ENCODE results near the gene TET3.

TET3 gene

GRCh38 chr2:73987109-73987947 lies 2.6 kb downstream of the TET3 start:
- DNase-seq: peak; percentile 56

DNA sequence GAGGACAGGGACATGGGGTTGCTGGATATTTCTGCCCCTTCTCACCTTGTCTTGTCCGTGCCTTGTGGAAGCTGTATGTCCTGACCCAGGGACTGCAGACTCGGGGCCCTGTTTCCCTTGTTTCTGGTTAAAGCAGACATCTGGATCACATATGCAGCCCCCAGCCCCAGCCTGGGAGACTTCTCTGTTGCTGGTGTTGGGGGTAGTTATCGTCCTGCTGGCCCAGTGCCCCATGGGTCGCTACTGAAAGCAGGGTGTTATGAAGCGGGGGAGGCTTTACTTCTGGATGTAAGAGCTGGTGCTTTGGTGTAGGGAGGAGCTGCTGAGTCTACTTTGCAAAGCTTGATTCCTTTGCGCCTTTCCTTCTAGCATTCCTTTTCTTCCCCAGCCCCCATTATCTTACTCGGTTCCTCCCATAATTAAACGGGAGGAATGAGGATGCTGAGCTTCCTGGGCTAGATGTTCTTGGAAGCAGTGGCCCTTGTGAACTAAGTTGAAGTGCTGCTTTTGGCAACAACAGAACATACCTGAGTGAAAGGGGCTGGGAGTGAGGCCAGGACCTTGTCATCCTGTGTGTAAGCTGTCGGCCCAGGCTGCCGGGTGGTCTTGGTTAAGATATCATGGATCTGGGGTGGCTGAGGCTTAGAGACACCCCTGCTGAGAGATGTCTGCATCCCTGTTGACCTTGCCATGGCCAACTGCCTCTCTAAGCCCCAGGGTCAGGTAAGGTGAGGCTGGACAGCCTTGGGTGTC lies 3.4 kb downstream of the TET3 start:
- no peak for DNase-seq

DNA sequence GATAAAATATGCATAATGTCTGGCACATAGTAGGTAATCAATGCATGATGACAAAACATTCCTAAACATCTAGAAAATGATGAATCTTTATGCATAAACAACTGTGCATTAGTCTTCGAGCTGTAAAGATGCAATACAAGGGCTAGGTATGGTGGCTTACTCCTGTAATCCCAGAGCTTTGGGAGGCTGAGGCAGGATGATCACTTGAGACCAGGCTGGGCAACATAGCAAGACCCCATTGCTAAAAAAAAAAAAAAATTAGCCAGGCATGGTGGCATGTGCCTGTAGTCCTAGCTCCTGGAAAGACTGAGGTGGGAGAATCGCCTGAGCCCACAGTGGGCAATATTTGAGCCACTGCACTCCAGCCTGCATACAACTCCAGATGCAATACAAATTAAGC lies 5.3 kb downstream of the TET3 start:
- no peak for DNase-seq

GRCh38 chr2:73990531-73990930 lies 5.8 kb downstream of the TET3 start:
- DNase-seq: no peak

GRCh38 chr2:73992036-73992435 lies 7.3 kb downstream of the TET3 start:
- no peak for DNase-seq

- no peak for DNase-seq
Measured at GRCh38 chr2:73993376-73993775, 8.7 kb downstream of the TET3 start.

DNA sequence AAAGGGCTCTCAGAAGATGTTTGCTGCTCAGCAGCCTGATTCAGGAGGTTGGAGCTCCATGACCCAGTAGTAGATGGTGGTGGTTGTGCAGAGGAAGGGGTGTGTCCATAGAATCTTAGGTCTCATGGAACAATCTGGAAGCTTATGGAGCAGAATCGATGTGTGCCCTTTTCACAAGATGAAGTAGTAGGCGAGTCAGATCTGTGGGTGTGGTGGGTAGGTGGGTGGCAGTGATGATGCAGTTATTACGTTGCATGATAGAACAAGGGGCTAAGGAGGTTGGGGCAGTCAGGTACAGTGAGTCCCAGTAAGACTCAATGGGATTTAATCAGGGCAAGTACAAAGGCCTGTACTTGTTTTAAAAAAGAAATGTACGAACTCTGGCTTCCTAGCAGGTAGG lies 9.1 kb downstream of the TET3 start:
- no peak for DNase-seq

DNA sequence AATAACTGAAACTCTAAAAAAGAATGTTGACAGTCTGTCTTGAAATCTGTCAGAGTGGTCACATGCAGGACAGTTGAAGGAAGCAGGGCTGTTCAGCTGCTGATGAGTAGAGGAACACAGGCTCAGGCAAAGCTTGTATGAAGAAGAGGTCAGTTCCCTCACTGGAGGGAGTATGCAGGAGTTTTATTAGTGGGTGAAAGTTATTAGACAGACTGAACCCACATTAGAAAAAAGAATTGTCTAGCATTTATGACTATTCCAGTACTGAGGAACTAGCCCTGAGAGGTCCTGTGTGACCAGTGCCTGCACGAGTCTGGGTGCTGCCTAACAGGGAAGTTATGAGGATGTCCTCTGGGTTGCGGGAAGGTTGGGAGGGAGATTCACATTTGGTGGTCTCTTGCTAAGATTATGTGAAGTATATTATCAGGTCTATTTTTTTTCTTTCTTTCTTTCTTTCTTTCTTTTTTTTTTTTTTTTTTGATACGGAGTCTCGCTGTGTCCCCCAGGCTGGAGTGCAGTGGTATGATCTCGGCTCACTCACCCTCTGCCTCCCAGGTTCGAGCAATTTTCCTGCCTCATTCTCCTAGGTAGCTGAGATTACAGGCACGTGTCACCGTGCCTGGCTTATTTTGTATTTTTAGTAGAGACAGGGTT lies 9.6 kb downstream of the TET3 start:
- DNase-seq: no peak

DNA sequence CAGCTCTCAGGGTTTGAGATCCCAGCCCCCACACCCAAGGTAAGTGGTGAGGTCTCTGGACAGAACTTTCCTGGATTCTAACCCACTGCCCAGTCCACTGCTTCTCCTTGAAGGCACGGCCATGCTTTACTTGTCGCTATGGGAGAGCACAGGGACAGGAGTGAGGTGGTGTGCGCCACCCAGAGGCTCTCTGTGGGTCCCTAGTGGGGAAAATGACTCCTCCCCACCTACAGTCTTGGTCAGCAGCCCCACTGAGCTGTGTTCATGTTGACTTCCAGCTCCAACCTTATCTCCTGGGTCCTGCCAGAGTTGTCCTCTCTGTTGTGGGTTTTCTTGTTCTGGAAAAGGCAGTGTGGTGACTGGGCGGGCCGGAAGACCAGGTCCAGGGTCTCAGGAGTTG lies 11.1 kb downstream of the TET3 start:
- DNase-seq: no peak

DNA sequence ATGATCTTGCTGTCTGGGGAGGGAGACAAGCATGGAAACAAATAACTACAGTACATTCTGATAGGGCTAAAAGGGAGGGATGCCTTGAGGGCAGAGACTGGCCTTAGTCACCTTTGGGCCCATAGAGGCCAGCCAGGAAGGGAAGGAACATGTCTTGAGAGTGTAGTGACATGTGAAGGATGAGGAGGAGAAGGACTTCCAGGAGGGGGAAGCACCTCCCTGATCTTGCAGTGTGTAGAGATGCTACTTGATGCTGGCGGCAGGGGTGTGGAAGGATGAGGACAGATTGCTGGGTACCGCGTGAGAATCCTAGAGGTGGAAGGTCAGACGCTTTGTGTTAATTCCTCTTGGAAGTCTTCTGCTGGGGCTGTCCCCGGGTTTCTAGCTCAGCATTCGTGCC lies 13.1 kb downstream of the TET3 start:
- no peak for DNase-seq

DNA sequence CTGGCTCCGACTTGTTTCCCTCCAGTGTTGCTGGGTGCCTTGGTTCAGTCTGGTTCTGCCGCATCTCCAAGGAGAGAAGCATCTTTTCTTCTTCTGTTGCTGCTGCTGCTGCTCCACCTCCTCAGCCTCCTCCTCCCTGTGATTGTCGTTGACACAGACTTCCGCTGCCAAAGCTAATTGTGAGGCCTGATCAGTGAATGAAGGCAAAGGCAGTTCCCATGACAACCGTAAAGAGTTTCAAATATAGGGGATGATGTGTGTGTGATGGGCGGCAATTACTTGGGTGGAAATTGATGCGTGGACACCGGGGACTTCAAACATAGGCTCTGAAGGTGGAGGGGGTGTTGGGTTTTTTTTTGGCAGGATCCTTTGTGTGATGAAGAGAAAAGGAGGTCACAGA lies 13.7 kb downstream of the TET3 start:
- no peak for DNase-seq

DNA sequence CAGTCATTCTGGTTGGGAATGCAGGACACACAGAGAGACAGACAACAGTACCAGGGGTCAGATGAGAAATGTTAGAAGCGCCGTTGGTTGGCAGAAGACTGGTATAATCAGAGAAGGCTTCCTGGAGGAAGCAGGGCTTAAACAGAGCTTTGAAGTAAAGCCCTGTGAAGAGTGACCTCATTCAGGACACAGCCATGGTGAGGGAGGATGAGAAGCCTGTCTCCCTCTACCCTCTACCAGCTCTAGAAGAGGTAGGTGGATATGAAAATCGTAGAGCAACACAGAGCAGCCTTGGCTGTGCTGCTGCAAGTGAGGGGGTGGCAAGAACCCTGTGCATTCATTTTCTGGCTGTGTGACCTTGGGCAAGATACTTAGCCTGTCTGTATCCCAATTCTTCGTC lies 14.2 kb downstream of the TET3 start:
- DNase-seq: no peak

DNA sequence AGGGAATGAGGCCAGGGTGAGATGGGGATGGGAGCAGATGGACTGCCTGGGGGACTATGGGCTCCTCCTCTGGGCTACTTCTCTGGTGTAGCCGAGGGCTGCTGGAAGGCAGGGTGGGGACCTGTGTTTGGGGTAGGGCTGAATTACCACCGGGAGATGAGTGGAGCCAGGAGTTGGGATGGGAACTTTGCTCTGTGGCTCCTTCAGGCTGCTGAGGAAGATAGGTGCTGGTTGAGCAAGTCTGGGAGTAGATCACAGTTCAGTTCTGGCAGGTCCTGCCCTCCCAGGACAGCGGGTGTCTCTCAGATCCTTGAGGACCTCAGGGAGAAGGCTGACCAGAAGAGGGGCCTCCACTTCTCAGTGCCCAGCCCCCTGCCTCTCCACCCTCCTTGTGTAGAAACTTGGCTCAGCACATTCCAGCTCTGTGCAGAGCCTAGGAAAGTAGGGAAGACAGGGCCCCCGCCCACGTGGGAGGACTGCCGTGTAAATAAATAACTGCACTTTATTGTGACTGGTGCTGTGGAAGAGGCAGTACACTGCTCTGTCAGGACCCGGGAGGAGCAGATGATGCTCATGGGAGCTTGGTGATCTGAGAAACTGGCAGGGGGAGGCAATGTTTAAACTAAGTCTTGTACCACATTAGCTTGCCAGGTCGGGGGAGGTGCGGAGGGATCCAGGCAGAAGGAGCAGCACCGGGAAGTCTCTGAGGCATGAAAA lies 15.3 kb downstream of the TET3 start:
- DNase-seq: peak; percentile 55

- no peak for DNase-seq
Measured at GRCh38 chr2:74000666-74001065, 16.0 kb downstream of the TET3 start.

DNA sequence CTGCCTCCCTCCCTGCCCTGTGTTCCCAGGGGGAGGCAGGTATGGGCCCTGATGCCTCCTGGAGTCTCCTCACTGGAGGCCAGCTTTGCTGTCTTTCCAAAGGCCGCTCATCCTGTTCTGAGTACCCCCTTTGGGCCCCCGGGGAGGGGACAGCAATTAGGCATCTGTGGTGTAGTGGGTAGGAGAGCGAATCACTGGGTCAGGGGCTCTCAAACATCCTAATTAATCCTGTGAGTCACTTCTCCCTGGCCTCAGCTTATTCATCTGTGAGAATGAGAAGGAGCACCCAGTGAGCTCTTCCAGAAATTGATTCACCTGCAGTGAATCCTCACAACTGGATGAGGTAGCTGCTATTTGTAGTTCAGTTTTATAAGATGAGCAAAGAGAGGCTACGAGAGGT lies 16.4 kb downstream of the TET3 start:
- no peak for DNase-seq

DNA sequence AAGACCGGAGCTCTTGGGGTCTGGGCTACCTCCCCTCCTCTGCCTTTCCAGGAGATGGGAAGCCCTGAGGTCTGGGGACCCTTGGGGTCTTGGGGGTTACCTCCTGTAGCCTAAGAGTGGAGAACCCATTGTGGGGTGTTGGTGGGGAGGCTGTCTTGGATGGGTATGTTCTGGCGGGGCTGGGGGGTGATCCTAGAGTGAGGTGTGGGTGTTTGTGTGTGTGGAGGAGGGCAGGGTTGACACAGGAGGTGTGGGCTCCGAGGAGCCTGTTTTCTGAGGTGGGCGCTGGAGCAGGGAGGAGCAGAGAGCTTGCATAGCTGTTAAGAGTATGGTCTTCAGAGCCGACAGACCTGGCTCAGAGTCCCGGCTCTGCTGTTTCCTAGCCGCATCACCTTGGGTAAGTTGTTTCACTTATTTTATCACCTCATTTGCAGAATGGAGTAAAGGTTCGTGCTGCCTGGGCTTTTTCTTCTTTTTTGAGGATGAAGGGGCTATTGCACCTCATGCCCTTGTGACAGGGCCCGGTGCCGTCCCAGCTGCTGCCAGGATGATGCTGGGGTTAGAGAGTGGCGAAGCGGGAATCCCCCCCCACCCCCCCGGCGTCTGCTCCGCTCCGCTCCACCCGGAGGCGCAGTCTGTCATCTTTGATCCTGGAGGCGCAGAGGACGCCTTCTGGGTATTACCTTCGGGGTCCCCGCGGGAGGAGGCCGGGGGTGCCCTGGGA lies 17.2 kb downstream of the TET3 start:
- no peak for DNase-seq

- DNase-seq: peak; percentile 87
Measured at GRCh38 chr2:74002505-74003421, 18.1 kb downstream of the TET3 start.

- no peak for DNase-seq
Measured at GRCh38 chr2:74003494-74004211, 18.9 kb downstream of the TET3 start.

DNA sequence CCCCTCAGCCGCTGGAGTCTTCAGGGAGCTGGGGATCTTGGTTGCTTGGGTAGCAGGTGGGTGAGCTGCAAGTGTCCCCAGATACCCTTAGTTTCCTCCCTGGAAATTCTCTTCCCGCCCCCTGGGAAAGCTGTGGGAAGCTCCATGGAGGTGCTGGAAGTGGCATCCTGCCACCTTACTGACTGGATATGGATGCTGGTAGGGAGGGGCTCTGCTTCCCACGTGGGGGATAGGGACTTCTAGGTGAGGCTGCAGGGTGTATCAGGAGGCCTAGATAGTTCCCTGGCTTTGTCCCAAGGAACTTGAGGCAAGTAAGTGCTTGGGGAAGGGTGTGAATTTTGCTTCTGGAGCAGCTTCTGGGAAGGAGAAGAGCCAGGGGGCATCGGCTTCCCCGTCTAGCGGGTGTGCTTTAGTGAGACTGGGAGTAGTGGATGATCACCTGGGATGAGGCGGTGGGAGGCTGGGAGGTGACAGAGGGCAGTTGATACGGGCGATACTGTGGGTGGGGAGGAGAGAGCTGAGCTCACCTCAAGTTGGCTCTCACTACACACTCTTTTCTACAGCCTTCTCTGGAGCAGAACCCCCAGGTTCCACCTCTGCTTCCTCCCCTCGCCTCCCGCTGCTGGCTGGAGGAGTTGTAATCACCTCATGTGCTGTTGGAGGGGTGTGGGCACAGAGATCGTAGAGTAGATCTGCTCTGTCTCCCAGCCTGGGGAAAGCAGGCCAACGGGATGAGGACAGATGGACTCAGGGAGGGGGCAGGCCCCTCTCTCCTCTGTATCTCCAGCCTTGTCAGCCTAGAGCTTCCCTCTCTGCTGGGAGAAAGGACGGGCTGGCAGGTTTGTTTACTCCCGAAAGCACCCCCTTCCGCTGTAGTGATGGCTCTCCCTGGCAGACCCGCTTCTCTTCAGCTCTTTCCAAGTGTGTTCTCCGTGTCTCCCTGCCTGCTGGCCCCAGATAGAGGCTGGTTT lies 19.8 kb downstream of the TET3 start:
- DNase-seq: no peak
